ENCODE results near the gene HINT2.

- TF ChIP-seq CTCF (IDR thresholded peaks at IDR 0.05; ENCODE audit: low read depth, low read length, poor library complexity, severe bottlenecking): no peak
- TF ChIP-seq EZH2phosphoT487 (IDR thresholded peaks at IDR 0.05; ENCODE audit: borderline replicate concordance, low read length): no peak
These were observed 16.0 kb downstream of the HINT2 start for GRCh38 chr9:35798658-35799374.
